OCI-LY3 (cell line): ENCODE data around the gene VAV2.
"Not testable (repeated sequence)": the region's sequence is repeated elsewhere in the genome, so short reads cannot be mapped to it uniquely, and the experiment has no call there.

Source experiments
- H2AFZ ChIP-seq: fragments of 200-600, 300-600 bp; shearing (Covaris generic); 2 replicates; pipeline ENCODE4 v1.6.0; 2014; ENCODE audit warnings: antibody characterized with exemption, low read depth, low read length
- H3K27ac ChIP-seq: fragments of 200-600, 300-600 bp; sonication (generic); 2 replicates; pipeline ENCODE4 v1.5.1; 2014; ENCODE audit warnings: mild to moderate bottlenecking, low read length, moderate library complexity, mixed read lengths
- H3K27me3 ChIP-seq: fragments of 200-600, 300-600 bp; sonication (generic); 2 replicates; pipeline ENCODE4 v1.6.1; 2014; ENCODE audit warnings: low read depth, low read length, mixed read lengths
- H3K36me3 ChIP-seq: fragments of 200-600, 300-600 bp; sonication (generic); replicated peaks from 2 replicates; pipeline ENCODE3; 2014; ENCODE audit warnings: low read depth, low read length, mixed read lengths
- H3K4me1 ChIP-seq: fragments of 300-600, 200-600 bp; sonication (generic); 2 replicates; pipeline ENCODE4 v1.6.1; 2014; ENCODE audit warnings: low read length, mixed read lengths
- H3K4me2 ChIP-seq: fragments of 200-600, 300-600 bp; sonication (generic); 2 replicates; pipeline ENCODE4 v1.6.1; 2014; ENCODE audit warnings: low read length, mixed read lengths
- H3K4me3 ChIP-seq: fragments of 300-600, 200-600 bp; sonication (generic); 2 replicates; pipeline ENCODE4 v1.5.1; 2014; ENCODE audit warnings: antibody characterized with exemption, mild to moderate bottlenecking, low read length, moderate library complexity
- H3K79me2 ChIP-seq: fragments of 300-600, 200-600 bp; shearing (Covaris generic); 2 replicates; pipeline ENCODE4 v1.6.1; 2014; ENCODE audit warnings: mild to moderate bottlenecking, low read length, mixed read lengths
- H3K9ac ChIP-seq: fragments of 300-600, 200-600 bp; shearing (Covaris generic); 2 replicates; pipeline ENCODE4 v1.6.0; 2014; ENCODE audit warnings: mild to moderate bottlenecking, low read length, moderate library complexity
- H3K9me3 ChIP-seq: fragments of 200-600, 300-600 bp; shearing (Covaris generic); 2 replicates; pipeline ENCODE4 v1.6.1; 2014; ENCODE audit warnings: low read length, mixed read lengths; ENCODE audit not compliant: insufficient read depth
- H4K20me1 ChIP-seq: fragments of 200-600, 300-600 bp; sonication (generic); 2 replicates; pipeline ENCODE4 v1.6.1; 2016; ENCODE audit warnings: low read length, mixed read lengths; ENCODE audit not compliant: insufficient read depth
- EZH2phosphoT487 ChIP-seq: fragments of 200-600 bp; shearing (Covaris generic); IDR thresholded peaks from 2 replicates; pipeline ENCODE4 v1.6.1; 2018; ENCODE audit warnings: antibody characterized with exemption, mixed run types, low read depth
- TF ChIP-seq, protein P1 (sequence below): fragments of 200-600, 300-600 bp; sonication (generic); IDR thresholded peaks from 2 replicates; pipeline ENCODE4 v1.5.1; 2014; ENCODE audit warnings: antibody characterized with exemption, low read length, low read depth

Gene VAV2

DNA sequence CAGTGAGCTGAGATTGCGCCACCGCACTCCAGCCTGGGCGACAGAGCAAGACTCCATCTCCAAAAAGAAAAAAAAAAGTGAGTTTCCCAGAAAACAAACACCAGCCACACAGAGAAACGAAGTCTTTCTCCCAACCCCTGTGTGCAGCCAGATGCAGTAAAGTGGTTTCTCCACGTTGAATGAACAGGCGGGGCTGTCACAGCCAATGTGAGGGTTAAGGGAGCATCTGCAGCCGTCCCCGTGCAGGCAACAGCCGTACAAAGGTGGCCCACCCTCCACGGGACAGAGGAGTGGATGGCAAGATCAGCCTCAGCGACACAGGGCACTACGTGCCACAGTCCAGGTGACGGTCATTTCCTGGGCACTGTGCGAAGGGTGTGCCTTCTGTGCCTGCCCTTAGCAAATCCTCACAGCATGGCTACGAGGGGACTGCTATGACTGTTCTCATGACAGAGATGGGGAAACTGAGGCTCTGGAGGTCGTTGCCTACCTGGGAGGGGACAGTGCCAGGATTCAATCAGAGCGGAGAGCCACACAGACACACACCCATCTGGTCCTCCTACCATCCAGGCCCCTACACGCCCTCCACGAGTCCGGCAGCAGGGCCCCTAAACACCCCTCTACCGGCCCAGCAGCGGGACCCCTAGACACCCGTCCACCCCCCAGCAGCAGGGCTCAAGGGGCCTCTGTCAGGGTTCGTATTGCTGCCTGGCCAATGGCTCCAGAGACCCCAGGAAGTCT, 2.3 kb downstream of the VAV2 start:
- H3K9me3 ChIP-seq = no peaks in the 10 kb centered on the region
- peak overlapping the region; percentile 96; the same call in 1 of the 2 replicates for H3K9ac ChIP-seq
- no peak overlapping the region for H2AFZ ChIP-seq
- H3K79me2 ChIP-seq = peaks cover 77% of the 10 kb centered on the region
- H3K4me1 ChIP-seq = peaks cover 24% of the 10 kb centered on the region
- no peak overlapping the region for H3K27ac ChIP-seq
- H3K4me2 ChIP-seq = peak overlapping the region; percentile 84
- no peaks in the 10 kb centered on the region for H3K27me3 ChIP-seq
- no peak for TF ChIP-seq EZH2phosphoT487
- TF ChIP-seq, protein P1, sequence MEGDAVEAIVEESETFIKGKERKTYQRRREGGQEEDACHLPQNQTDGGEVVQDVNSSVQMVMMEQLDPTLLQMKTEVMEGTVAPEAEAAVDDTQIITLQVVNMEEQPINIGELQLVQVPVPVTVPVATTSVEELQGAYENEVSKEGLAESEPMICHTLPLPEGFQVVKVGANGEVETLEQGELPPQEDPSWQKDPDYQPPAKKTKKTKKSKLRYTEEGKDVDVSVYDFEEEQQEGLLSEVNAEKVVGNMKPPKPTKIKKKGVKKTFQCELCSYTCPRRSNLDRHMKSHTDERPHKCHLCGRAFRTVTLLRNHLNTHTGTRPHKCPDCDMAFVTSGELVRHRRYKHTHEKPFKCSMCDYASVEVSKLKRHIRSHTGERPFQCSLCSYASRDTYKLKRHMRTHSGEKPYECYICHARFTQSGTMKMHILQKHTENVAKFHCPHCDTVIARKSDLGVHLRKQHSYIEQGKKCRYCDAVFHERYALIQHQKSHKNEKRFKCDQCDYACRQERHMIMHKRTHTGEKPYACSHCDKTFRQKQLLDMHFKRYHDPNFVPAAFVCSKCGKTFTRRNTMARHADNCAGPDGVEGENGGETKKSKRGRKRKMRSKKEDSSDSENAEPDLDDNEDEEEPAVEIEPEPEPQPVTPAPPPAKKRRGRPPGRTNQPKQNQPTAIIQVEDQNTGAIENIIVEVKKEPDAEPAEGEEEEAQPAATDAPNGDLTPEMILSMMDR = no peak
- H3K36me3 ChIP-seq = peaks cover 9% of the 10 kb centered on the region
- H3K4me3 ChIP-seq = peak overlapping the region; percentile 90
- H4K20me1 ChIP-seq = peaks cover 61% of the 10 kb centered on the region

GRCh38 chr9:133988771-133989170, 3.4 kb downstream of the VAV2 start:
- peaks cover 87% of the 10 kb centered on the region for H3K79me2 ChIP-seq
- H3K27ac ChIP-seq, H3K9ac ChIP-seq, H3K9me3 ChIP-seq, H2AFZ ChIP-seq, H3K4me2 ChIP-seq, H3K4me3 ChIP-seq, H3K27me3 ChIP-seq: not testable (repeated sequence)
- peaks cover 15% of the 10 kb centered on the region for H3K4me1 ChIP-seq
- peaks cover 66% of the 10 kb centered on the region for H4K20me1 ChIP-seq
- peaks cover 12% of the 10 kb centered on the region for H3K36me3 ChIP-seq

DNA sequence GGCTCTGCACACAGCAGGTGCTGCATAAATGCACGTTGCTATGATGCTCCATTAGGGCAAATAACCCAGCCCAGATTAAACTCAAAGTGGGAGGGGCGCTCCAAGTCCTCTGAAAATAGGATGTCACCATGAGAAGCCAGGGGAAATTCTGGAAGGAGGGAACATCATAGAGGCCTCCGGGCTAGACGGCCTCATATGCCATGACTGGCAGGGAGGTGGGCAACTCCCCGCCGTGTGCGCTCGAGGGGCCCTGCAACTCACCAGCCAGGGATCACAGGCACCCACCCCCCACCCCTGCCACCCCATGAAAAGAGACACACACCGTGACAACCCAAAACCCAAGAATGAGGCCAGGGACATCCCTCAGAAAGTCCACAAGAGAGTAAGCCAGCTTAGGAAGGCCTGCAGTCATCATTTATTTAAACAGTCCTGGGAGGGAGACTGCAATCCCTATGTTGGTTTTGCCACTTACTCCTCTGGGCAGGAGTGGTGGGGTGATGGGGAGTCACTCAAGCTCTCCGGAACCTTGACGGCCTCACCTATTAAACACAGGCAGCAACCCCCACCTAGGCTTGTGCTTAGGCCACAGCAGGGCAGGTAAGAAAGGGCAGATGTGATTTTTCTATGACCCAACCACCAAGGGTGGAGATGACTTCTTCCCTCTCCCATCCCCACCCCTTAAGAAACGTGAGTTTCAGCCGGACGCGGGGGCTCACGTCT, 4.0 kb downstream of the VAV2 start:
- H3K27ac ChIP-seq = no peak overlapping the region
- H4K20me1 ChIP-seq = peaks cover 71% of the 10 kb centered on the region
- H3K9me3 ChIP-seq = no peaks in the 10 kb centered on the region
- H3K36me3 ChIP-seq = peaks cover 12% of the 10 kb centered on the region
- H3K4me3 ChIP-seq = no peak overlapping the region
- peaks cover 13% of the 10 kb centered on the region for H3K4me1 ChIP-seq
- no peak overlapping the region for H2AFZ ChIP-seq
- no peak overlapping the region for H3K4me2 ChIP-seq
- no peak for TF ChIP-seq EZH2phosphoT487
- TF ChIP-seq, protein P1 = no peak
- no peak overlapping the region for H3K9ac ChIP-seq
- no peaks in the 10 kb centered on the region for H3K27me3 ChIP-seq
- H3K79me2 ChIP-seq = peaks cover 94% of the 10 kb centered on the region

DNA sequence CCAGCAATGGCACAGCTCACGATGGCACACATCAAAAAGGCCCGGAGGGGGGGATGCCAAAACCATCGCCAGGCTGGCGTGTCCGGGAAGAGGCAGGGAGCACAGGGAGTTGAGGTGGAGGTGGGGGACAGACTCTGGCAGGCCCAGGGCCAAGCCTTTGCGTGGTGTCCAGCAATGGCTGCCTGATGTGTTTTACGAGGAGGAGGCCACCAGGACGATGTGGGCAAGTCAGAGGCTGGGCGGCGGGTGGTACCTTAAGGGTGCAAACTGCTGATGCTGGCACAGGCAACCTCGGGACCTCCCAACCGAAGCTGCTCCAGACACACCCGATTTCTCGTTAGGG, 4.7 kb downstream of the VAV2 start:
- H3K9me3 ChIP-seq = no peaks in the 10 kb centered on the region
- H4K20me1 ChIP-seq = peaks cover 78% of the 10 kb centered on the region
- H3K27me3 ChIP-seq = no peaks in the 10 kb centered on the region
- H3K4me2 ChIP-seq = no peak overlapping the region
- no peak overlapping the region for H3K27ac ChIP-seq
- H3K4me1 ChIP-seq = peaks cover 18% of the 10 kb centered on the region
- no peak for TF ChIP-seq EZH2phosphoT487
- TF ChIP-seq, protein P1 = no peak
- peaks cover 99% of the 10 kb centered on the region for H3K79me2 ChIP-seq
- peaks cover 13% of the 10 kb centered on the region for H3K36me3 ChIP-seq
- no peak overlapping the region for H2AFZ ChIP-seq
- H3K4me3 ChIP-seq = no peak overlapping the region
- H3K9ac ChIP-seq = no peak overlapping the region
